NCI-H774 (cell line): ENCODE results near the gene CCSER1.
"Not testable (repeated sequence)": the region's sequence is repeated elsewhere in the genome, so short reads cannot be mapped to it uniquely, and the experiment has no call there.

Source experiments
- DNase-seq: peaks from one replicate; lab custom pipeline; 2025; lab: John Stamatoyannopoulos, UW

Gene CCSER1

DNA sequence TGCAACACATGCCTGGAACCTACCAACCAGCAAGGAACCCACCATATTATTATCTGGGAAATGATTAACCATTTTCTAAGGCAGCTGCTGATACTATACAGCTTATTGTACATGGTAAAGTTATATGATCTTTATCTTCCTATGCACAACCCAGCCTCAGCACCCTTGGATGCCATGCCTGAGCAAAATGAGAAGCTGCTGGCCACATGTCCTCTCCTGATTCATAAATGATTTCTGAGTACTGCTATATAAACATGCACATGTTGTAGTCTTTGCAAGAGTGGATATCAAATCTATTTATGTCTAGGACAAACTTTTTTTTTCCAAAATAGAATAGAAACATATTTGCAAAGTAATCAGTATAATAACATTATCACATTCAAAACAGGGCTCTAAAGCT, 1043.6 kb downstream of the CCSER1 start:
- no peak for DNase-seq

DNA sequence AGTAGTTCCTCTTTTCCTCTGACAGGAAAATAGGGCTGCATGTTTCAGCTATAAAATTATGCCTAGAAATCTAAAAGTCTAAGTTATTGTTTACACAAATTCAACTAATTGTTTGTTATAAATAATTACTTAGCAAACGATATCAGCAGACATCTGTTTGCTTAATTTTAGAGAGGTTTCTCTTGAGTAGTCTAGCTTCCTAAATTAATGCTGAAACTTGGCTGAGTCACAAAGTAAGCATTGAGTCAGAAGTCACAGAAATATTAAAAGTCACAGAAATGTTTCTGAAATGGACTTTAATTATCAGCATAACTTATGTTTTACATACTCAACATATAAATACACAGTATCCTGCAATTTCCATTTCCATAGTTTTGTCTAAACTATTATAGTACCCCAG, 1044.0 kb downstream of the CCSER1 start:
- no peak for DNase-seq

DNA sequence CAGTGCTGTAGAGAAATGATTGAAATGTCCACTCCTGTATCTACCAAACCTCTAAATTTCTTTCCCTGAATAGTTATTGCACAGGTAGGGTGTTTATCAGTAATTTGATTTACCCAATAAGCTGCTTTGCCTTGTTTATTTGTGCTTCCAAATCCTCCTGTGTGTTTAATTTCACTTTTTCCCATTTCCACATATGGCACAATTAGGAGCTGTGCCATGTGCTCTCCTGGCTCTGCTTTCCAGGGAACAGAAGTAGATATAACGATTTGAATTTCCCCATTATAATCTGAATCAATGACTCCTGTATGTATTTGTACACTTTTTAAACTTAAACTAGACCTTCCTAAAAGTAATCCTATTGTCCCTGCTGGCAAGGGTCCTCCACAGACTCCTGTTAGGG, 1057.9 kb downstream of the CCSER1 start:
- not testable (repeated sequence) for DNase-seq

DNA sequence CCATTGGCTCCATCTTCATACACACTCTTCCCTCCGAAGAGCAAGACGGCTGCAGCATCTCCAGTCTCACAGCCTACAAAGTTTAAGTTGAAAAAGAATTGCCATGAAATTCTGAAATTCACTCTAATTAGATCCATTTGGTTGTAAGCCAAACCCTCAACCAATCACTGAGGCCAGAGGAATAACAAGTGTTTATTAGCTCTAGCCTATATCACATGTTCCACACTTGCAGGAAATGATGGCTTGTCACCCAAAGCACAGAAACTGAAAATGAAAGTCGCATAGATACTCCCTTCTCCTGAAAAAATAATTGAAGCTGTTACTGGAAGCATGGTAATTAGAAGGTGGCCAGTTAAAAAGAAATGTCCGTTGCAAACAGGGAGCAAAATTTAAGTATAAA, 1071.8 kb downstream of the CCSER1 start:
- peak; percentile 28 for DNase-seq

DNA sequence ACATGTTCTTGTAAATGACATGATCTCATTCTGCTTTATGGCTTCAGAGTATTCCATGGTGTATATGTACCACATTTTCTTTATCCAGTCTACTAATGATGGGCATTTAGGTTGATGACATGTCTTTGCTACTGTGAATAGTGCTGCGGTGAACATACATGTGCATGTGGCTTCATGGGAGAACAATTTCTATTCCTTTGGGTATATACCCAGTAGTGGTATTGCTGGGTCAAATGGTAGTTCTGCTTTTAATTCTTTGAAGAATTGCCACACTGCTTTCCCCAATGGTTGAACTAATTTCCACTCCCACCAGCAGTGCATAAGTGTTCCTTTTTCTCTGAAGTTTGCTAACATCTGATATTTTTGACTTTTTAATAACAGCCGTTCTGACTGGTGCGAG, 1080.3 kb downstream of the CCSER1 start:
- DNase-seq, result no peak

DNA sequence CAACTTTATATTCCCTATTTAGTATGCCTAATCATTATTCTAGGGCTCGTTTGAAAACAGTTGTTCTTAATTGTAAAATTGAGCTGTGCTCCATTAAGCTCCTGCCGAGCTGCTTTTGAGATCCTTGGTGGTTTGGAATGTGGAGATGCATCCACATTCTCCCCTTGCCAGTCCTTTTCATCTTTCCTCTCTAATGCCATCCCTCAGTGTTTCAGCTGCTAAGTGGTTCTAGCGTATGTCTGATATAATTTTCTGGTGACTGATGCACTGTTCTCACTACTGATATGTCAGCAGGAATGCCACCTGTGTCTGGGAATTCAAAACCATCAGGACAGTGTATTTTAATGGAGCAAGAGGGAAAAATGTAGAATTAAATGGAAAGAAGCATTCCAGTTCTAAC, 1085.0 kb downstream of the CCSER1 start:
- DNase-seq, result no peak

DNA sequence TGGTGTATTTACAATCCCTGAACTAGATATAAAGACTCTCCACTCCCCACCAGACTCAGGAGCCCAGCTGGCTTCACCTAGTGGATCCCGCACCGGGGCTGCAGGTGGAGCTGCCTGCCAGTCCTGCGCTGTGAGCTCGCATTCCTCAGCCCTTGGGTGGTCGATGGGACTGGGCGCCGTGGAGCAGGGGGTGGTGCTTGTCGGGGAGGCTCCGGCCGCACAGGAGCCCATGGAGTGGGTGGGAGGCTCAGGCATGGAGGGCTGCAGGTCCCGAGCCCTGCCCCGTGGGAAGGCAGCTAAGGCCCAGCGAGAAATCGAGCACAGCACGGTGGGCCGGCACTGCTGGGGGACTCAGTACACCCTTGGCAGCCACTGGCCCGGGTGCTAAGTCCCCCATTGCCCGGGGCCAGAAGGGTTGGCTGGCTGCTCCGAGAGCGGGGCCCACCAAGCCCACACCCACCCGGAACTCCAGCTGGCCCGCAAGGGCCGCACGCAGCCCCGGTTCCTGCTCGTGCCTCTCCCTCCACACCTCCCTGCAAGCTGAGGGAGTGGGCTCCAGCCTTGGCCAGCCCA, 1090.7 kb downstream of the CCSER1 start:
- not testable (repeated sequence) for DNase-seq

DNA sequence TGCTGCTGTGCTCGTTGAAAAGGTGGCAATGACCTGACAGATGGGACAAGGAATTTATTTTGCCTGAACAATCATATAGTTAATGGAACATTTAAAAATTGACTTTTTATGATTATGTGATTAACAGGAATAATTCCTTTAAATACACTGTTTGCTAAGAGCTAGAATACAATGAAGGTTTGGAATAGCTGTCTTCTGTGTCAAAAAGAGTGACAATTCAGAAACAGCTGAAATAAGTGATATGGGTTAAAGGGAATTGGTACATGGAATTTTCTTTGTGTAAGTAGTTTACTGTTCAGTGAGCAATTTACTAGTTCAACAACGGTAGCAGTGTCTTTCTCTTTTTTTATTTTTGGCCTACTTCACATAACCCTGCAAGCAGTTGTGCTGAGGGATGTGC, 1093.1 kb downstream of the CCSER1 start:
- DNase-seq, result no peak

DNA sequence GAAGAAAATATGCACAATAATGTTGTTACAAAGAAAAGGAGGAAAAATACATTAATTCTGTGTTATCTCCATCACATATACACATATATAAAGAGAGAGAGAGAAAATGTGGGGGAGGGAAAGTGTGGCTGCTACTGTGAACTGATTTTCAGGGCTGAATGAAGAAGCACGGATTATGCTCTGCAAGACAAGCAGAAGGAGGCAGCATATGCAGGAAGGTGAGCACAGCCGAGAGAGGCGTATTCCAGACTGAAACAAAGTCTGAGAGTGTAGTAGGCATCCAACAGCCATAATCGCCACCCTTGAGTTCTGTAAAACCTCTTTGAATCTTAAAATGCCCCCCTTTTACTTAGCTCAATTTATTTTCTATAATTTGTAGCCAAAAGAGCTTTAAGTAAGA, 1094.8 kb downstream of the CCSER1 start:
- DNase-seq, result no peak

DNA sequence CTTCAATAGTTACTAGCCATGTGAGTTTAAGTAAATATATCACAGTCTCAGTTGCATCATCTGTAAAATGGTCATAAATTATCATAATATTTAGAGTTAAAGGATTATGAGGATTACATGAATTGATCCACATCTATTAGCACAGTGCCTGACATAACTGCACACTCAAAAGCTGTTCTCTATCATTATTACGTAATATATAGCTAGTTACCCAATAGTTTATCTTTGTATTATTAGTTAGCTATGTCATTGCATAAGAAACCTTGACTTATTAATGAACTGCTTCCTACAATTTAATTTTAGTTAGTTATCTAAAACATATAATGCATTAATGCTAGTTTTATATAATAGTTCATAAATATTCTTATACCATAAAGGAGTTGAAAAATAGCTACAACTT, 1099.7 kb downstream of the CCSER1 start:
- no peak for DNase-seq

DNA sequence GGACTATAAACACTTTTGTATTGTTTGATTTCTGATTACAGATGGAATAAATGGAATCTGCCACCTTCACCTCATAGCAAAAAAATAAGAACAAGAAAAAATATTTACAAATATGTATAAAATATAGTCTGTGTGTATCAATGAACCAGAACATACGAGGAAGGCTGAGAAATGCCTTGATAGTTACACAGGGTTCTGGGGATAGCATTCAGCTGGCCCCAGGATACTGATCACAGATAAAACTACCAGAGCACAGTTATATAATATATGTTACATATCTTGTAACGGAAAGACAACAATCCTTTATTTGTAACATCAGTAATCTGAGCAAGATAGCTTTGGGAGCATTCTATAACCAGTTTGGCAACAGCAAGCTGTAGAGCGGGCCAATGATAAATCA, 1101.5 kb downstream of the CCSER1 start:
- no peak for DNase-seq

DNA sequence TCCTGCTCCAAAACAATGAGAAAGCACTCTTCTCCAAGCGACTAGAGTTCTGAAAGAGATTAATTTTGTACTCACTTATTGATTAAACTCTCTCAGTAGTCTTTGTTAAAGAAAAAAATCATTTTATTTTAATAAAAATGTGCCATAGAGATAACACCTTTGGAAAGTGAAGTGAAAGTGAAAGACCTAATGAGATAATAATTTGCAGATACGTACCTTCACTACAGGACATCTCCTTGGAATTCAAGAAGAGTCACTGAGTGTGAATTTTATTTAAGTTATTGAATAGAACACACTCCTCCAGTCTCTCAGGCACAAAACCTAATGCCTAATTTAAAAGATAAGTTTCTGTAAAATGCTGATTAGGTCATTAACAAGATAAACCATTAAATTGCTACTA, 1106.0 kb downstream of the CCSER1 start:
- no peak for DNase-seq

DNA sequence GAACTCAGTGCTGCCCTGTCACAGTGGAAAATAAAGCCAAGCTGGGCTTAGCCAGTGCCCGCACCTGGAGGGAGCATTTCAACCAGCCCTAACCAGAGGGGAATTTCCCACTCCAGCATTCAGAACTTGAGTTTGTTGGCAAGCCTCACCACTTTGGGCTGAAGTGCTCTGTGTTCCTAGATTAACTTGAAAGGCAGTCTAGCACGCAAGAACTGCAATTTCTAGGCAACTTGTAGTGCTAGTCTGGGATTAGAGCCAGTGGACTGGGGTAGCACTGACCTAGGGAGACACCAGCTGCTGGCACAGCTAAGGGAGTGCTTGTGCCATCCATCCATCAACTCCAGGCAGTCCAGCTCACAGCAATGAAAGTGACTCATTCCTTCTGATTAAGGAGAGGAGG, 1115.9 kb downstream of the CCSER1 start:
- DNase-seq, result no peak

DNA sequence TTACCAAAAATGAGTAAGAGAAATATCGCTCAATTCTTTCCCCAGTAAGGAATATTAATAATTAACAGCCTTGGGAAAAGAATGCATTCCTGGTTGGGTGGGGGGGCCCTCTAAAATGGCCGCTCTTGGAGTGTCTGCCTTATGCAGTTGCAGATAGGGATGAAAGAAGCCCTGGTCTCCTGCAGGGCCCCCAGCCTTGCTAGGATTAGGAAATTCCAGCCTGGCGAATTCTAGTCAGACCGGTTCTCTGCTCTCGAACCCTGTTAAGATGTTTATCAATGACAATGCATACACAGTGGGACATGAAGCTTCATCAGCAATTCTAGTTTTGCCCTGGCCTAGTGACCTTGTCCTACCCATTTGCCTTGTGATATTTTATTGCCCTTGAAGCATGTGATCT, 1128.8 kb downstream of the CCSER1 start:
- no peak for DNase-seq

DNA sequence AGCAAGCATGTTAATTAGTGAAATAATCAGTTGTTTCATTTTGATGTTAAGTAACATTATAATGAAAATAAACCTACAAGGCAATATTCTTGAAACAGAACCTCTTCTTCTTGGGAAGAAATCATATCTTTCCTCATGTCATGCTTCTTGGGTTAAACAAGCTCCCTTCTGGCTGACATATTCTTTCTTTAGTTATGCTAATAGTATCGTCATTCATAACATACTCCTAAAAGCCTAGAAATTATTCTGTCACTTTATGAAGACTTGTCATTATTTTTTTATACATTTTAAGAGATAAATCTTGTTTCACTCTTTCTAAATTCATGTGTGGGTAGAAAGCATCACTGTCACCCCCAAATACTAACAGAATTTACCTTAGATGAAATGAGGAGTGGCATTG, 1129.6 kb downstream of the CCSER1 start:
- no peak for DNase-seq

DNA sequence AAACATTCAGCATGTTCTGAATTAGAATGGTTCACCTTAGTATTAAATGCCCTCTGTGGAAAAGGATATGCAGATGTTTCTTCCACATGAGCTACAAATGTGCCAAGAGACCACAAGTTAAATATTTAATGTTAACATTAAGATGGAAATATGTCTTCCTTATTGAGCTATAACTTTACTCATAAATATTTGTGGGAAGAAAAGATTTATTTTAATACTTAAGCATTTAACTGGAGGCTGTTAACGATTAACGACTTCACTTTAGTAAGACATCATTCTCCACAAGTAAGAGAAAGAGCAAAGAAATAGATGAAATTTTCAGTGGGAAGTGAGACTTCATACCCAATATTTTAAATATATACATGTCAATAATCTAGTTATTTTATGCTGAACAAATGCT, 1130.5 kb downstream of the CCSER1 start:
- no peak for DNase-seq

DNA sequence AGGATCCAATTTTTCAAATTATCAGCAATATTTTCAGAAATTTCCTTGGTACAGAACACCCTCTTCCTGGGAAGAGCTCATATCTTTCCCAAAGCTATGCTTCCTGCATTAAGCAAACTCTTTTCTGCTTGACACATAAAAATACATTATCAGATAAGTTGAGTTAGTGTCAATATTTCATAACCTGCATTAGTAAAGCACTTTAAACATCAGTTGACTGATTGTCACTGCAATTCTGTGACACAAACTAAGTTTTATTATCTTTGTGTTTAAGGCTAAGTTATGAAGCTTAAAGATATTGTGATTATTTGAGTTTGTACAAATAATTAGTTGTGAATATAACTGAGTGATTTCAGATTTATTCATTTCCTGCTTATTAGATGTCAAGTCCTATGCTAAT, 1131.1 kb downstream of the CCSER1 start:
- DNase-seq, result no peak

DNA sequence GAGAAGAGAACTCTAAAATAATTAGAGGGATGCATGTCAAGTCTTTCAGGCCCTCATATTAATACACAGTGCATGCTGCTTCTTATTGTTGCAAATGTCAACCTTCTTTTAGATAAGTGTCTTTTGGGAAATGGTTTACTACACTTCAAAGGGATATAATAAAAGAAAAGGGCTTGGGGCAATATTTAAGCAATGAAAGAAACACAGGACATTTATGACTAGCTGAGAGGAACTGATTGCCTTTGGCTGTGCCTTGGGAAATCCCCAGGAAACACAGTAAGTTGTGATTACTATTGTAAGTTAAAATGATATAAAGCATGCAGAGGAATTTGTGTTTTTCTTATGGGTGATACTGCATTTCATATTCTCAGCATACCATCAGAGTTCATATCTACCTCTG, 1140.3 kb downstream of the CCSER1 start:
- DNase-seq, result no peak

DNA sequence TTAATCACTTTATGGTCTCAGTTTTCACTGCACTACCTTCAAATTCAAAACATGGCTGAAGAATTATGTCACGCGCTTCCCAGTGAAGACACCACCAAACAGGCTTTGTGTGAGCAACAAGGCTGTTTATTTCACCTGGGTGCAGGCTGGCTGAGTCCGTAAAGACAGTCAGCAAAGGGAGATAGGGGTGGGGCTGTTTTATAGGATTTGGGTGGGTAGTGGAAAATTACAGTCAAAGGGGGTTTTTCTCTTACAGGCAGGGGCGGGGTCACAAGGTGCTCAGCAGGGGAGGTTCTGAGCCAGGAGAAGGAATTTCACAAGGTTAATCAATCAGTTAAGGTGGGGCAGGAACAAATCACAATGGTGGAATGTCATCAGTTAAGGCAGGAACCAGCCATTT, 1141.3 kb downstream of the CCSER1 start:
- not testable (repeated sequence) for DNase-seq

DNA sequence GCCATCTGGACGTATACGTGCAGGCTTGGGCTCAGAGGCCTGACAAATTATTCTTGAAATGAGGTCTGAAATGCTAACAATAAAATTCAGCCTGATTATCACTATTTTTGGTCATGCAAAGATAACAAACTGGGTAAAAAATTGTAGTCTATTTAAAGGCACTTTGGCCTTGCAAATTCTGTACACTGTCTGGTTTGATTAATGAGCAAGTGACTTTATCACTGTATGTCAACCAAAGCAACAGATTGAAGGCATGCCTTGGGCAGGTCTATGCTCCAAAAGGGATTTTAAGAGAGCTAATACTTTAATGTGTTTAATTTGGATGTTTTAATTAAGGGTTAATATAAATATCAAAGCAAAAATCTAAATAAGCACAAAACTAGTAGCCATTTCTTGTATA, 1141.7 kb downstream of the CCSER1 start:
- no peak for DNase-seq

DNA sequence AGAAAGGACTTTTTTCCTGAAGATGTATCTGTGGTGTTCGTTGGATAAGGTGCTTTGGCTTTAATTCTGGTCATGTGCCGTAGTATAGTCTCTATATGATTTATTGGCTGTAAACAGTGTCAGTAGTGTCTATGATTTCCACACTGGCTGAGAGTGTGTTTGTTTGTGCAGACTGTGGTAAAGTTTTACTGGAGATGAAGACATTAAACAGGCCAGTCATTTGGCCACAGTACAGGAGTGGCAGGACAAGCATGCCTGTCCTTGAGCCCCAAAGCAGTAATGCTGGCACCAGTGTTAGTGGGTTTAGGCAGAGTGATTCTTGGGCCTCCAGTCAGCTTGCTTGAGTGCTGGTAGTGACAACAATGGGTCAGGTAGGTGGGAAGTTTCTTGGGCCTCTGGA, 1152.7 kb downstream of the CCSER1 start:
- DNase-seq, result no peak

DNA sequence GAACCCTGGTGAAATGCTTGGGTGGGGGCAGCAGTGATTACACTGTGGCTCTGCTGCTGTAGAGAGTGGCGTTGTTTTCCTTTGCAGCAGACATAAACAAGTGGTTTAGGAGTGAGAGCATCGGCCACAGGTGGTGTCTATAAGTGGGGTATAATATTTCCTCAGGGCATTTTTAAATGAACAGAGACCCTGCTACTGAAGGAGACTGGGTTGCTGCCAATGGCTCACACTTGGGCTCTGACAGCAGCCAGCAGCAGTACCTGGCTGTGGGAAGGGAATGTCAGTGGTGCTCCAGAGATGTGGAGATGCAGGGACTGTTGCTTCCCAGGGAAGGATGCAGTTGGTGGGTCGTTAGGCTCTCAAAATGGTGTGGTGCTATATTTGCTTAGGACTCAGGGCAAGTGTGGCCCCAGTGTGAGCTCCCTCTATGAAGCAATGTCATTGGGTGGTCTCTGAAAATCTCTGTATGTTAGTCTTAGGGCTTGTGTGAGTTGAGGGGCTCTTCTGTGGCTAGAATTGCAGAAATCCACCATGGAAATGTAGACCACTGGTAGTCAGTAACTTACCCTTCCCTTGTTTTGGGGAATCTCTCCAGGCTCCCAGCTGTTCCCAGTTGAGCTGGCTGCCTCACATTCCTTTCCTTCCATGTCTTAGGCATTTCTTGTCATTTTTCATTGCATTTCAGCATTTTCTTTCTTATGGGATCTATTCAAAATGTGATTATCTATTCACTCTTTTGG, 1153.5 kb downstream of the CCSER1 start:
- no peak for DNase-seq

DNA sequence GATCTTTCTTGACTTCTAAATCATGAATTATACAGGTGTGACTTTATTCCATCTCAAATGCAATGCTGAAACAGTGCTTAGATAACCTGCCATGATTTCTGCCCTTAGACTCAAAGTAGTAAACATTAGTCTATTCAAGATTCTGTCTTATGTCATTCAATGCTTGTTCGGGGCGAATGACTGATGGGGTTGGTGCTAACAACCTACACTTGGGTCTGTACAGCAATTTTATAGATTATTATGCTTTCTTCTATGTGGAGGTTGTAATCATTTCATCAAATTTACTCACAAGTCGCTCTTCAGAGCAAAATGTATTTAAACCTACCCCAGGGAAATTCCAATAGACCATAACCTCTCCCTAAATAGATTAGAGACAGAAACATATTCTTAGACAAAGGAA, 1155.0 kb downstream of the CCSER1 start:
- DNase-seq, result no peak

DNA sequence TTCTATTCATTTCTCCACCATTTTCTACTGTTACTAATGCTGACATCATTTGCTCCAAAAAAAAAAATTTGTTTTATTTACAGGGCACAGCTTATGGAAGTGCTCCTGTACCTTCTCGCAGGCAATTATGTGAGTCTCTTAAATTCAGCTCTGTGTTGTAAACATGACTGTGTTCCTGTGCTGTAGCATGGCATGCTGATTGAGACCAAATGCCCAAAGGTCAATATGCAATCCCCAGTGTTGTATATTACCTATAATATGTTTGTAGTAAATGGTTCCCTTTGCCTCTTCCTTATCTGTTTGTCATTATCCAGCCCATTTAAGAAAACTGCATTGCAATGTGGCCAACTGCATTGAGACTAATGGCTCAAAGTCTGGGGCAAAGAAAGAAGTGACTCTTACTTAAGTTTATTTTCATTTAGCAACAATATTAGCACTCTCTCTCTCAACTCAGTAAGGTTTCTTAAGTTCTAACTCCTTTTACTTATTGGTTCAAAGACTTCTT, 1156.6 kb downstream of the CCSER1 start:
- DNase-seq, result no peak
